ENCODE measurements around the gene ERP27.

The ERP27 gene

GRCh38 chr12:14938301-14938700, at the start of gene ERP27:
ERP27 (minus strand) TSS chr12:14938537; CDS start chr12:14938508, 29 bp downstream.
- H3K36me3 ChIP-seq (ENCODE audit: control insufficient read depth, insufficient read depth, low read length): no peaks in the 10 kb centered on the region
- no peak within 1 kb of the TSS for H3K4me3 ChIP-seq (ENCODE audit: low read depth, low read length)
- H3K27ac ChIP-seq (ENCODE audit: low read depth, low read length): no peak within 1 kb of the TSS
- H3K9me3 ChIP-seq (ENCODE audit: control insufficient read depth, insufficient read depth, low read length): no peaks in the 10 kb centered on the region
- H3K27me3 ChIP-seq (ENCODE audit: control insufficient read depth, insufficient read depth, low read length): no peaks in the 10 kb centered on the region
- H3K4me1 ChIP-seq (ENCODE audit: control insufficient read depth, insufficient read depth, low read length): no peaks in the 10 kb centered on the region
- no peak within 1 kb of the TSS for H3K9ac ChIP-seq (ENCODE audit: low read depth, low read length)

GRCh38 chr12:14988035-14988434, 49.7 kb upstream of the ERP27 start:
- Histone ChIP-seq H3K27me3 (ENCODE audit: control insufficient read depth, insufficient read depth, low read length) (no peaks in the 10 kb centered on the region), H3K9ac (ENCODE audit: low read depth, low read length) (no peak overlapping the region), H3K9me3 (ENCODE audit: control insufficient read depth, insufficient read depth, low read length) (no peaks in the 10 kb centered on the region), H3K27ac (ENCODE audit: low read depth, low read length) (no peak overlapping the region), H3K4me1 (ENCODE audit: control insufficient read depth, insufficient read depth, low read length) (no peaks in the 10 kb centered on the region), H3K4me3 (ENCODE audit: low read depth, low read length) (no peak overlapping the region), H3K36me3 (ENCODE audit: control insufficient read depth, insufficient read depth, low read length) (no peaks in the 10 kb centered on the region)

GRCh38 chr12:14986449-14986848, 48.1 kb upstream of the ERP27 start:
- Histone ChIP-seq H3K36me3 (ENCODE audit: control insufficient read depth, insufficient read depth, low read length) (no peaks in the 10 kb centered on the region), H3K9ac (ENCODE audit: low read depth, low read length) (no peak overlapping the region), H3K27ac (ENCODE audit: low read depth, low read length) (no peak overlapping the region), H3K4me1 (ENCODE audit: control insufficient read depth, insufficient read depth, low read length) (no peaks in the 10 kb centered on the region), H3K9me3 (ENCODE audit: control insufficient read depth, insufficient read depth, low read length) (no peaks in the 10 kb centered on the region), H3K4me3 (ENCODE audit: low read depth, low read length) (no peak overlapping the region), H3K27me3 (ENCODE audit: control insufficient read depth, insufficient read depth, low read length) (no peaks in the 10 kb centered on the region)

- Histone ChIP-seq H3K27me3 (ENCODE audit: control insufficient read depth, insufficient read depth, low read length) (no peaks in the 10 kb centered on the region), H3K9ac (ENCODE audit: low read depth, low read length) (no peak overlapping the region), H3K9me3 (ENCODE audit: control insufficient read depth, insufficient read depth, low read length) (no peaks in the 10 kb centered on the region), H3K4me1 (ENCODE audit: control insufficient read depth, insufficient read depth, low read length) (no peaks in the 10 kb centered on the region), H3K4me3 (ENCODE audit: low read depth, low read length) (no peak overlapping the region), H3K27ac (ENCODE audit: low read depth, low read length) (no peak overlapping the region), H3K36me3 (ENCODE audit: control insufficient read depth, insufficient read depth, low read length) (no peaks in the 10 kb centered on the region)
Observed at GRCh38 chr12:14984766-14985285, 46.5 kb upstream of the ERP27 start.

GRCh38 chr12:14984036-14984435, 45.7 kb upstream of the ERP27 start:
- H3K4me1 ChIP-seq (ENCODE audit: control insufficient read depth, insufficient read depth, low read length): no peaks in the 10 kb centered on the region
- no peak overlapping the region for H3K9ac ChIP-seq (ENCODE audit: low read depth, low read length)
- H3K27me3 ChIP-seq (ENCODE audit: control insufficient read depth, insufficient read depth, low read length): no peaks in the 10 kb centered on the region
- no peak overlapping the region for H3K4me3 ChIP-seq (ENCODE audit: low read depth, low read length)
- H3K36me3 ChIP-seq (ENCODE audit: control insufficient read depth, insufficient read depth, low read length): no peaks in the 10 kb centered on the region
- H3K27ac ChIP-seq (ENCODE audit: low read depth, low read length): no peak overlapping the region
- no peaks in the 10 kb centered on the region for H3K9me3 ChIP-seq (ENCODE audit: control insufficient read depth, insufficient read depth, low read length)

GRCh38 chr12:14982991-14983390, 44.7 kb upstream of the ERP27 start:
- Histone ChIP-seq H3K4me1 (ENCODE audit: control insufficient read depth, insufficient read depth, low read length) (no peaks in the 10 kb centered on the region), H3K27me3 (ENCODE audit: control insufficient read depth, insufficient read depth, low read length) (no peaks in the 10 kb centered on the region), H3K9me3 (ENCODE audit: control insufficient read depth, insufficient read depth, low read length) (no peaks in the 10 kb centered on the region), H3K9ac (ENCODE audit: low read depth, low read length) (no peak overlapping the region), H3K4me3 (ENCODE audit: low read depth, low read length) (no peak overlapping the region), H3K36me3 (ENCODE audit: control insufficient read depth, insufficient read depth, low read length) (no peaks in the 10 kb centered on the region), H3K27ac (ENCODE audit: low read depth, low read length) (no peak overlapping the region)

- Histone ChIP-seq H3K27ac (ENCODE audit: low read depth, low read length) (no peak overlapping the region), H3K36me3 (ENCODE audit: control insufficient read depth, insufficient read depth, low read length) (no peaks in the 10 kb centered on the region), H3K9me3 (ENCODE audit: control insufficient read depth, insufficient read depth, low read length) (no peaks in the 10 kb centered on the region), H3K4me3 (ENCODE audit: low read depth, low read length) (no peak overlapping the region), H3K4me1 (ENCODE audit: control insufficient read depth, insufficient read depth, low read length) (no peaks in the 10 kb centered on the region), H3K9ac (ENCODE audit: low read depth, low read length) (no peak overlapping the region), H3K27me3 (ENCODE audit: control insufficient read depth, insufficient read depth, low read length) (no peaks in the 10 kb centered on the region)
Observed at GRCh38 chr12:14982562-14982961, 44.2 kb upstream of the ERP27 start.

GRCh38 chr12:14981049-14981448, 42.7 kb upstream of the ERP27 start:
- Histone ChIP-seq H3K27ac (ENCODE audit: low read depth, low read length) (no peak overlapping the region), H3K4me3 (ENCODE audit: low read depth, low read length) (no peak overlapping the region), H3K9ac (ENCODE audit: low read depth, low read length) (no peak overlapping the region), H3K36me3 (ENCODE audit: control insufficient read depth, insufficient read depth, low read length) (no peaks in the 10 kb centered on the region), H3K27me3 (ENCODE audit: control insufficient read depth, insufficient read depth, low read length) (no peaks in the 10 kb centered on the region), H3K4me1 (ENCODE audit: control insufficient read depth, insufficient read depth, low read length) (no peaks in the 10 kb centered on the region), H3K9me3 (ENCODE audit: control insufficient read depth, insufficient read depth, low read length) (no peaks in the 10 kb centered on the region)

GRCh38 chr12:14979468-14979867, 41.1 kb upstream of the ERP27 start:
- H3K9ac ChIP-seq (ENCODE audit: low read depth, low read length): no peak overlapping the region
- no peak overlapping the region for H3K27ac ChIP-seq (ENCODE audit: low read depth, low read length)
- H3K4me3 ChIP-seq (ENCODE audit: low read depth, low read length): no peak overlapping the region
- no peaks in the 10 kb centered on the region for H3K9me3 ChIP-seq (ENCODE audit: control insufficient read depth, insufficient read depth, low read length)
- no peaks in the 10 kb centered on the region for H3K36me3 ChIP-seq (ENCODE audit: control insufficient read depth, insufficient read depth, low read length)
- H3K27me3 ChIP-seq (ENCODE audit: control insufficient read depth, insufficient read depth, low read length): no peaks in the 10 kb centered on the region
- H3K4me1 ChIP-seq (ENCODE audit: control insufficient read depth, insufficient read depth, low read length): no peaks in the 10 kb centered on the region

GRCh38 chr12:14976658-14977057, 38.3 kb upstream of the ERP27 start:
- Histone ChIP-seq H3K9ac (ENCODE audit: low read depth, low read length) (no peak overlapping the region), H3K36me3 (ENCODE audit: control insufficient read depth, insufficient read depth, low read length) (no peaks in the 10 kb centered on the region), H3K9me3 (ENCODE audit: control insufficient read depth, insufficient read depth, low read length) (no peaks in the 10 kb centered on the region), H3K4me1 (ENCODE audit: control insufficient read depth, insufficient read depth, low read length) (no peaks in the 10 kb centered on the region), H3K4me3 (ENCODE audit: low read depth, low read length) (no peak overlapping the region), H3K27me3 (ENCODE audit: control insufficient read depth, insufficient read depth, low read length) (no peaks in the 10 kb centered on the region), H3K27ac (ENCODE audit: low read depth, low read length) (no peak overlapping the region)

GRCh38 chr12:14975457-14975856, 37.1 kb upstream of the ERP27 start:
- Histone ChIP-seq H3K36me3 (ENCODE audit: control insufficient read depth, insufficient read depth, low read length) (no peaks in the 10 kb centered on the region), H3K9ac (ENCODE audit: low read depth, low read length) (no peak overlapping the region), H3K4me1 (ENCODE audit: control insufficient read depth, insufficient read depth, low read length) (no peaks in the 10 kb centered on the region), H3K27me3 (ENCODE audit: control insufficient read depth, insufficient read depth, low read length) (no peaks in the 10 kb centered on the region), H3K4me3 (ENCODE audit: low read depth, low read length) (no peak overlapping the region), H3K27ac (ENCODE audit: low read depth, low read length) (no peak overlapping the region), H3K9me3 (ENCODE audit: control insufficient read depth, insufficient read depth, low read length) (no peaks in the 10 kb centered on the region)

- H3K27ac ChIP-seq (ENCODE audit: low read depth, low read length): no peak overlapping the region
- no peaks in the 10 kb centered on the region for H3K36me3 ChIP-seq (ENCODE audit: control insufficient read depth, insufficient read depth, low read length)
- H3K4me3 ChIP-seq (ENCODE audit: low read depth, low read length): no peak overlapping the region
- H3K4me1 ChIP-seq (ENCODE audit: control insufficient read depth, insufficient read depth, low read length): no peaks in the 10 kb centered on the region
- H3K27me3 ChIP-seq (ENCODE audit: control insufficient read depth, insufficient read depth, low read length): no peaks in the 10 kb centered on the region
- H3K9ac ChIP-seq (ENCODE audit: low read depth, low read length): no peak overlapping the region
- H3K9me3 ChIP-seq (ENCODE audit: control insufficient read depth, insufficient read depth, low read length): no peaks in the 10 kb centered on the region
Observed at GRCh38 chr12:14974633-14975032, 36.3 kb upstream of the ERP27 start.
